HG02759 (cell line): ENCODE measurements around the gene SYTL3.
"Not testable (repeated sequence)": the region's sequence is repeated elsewhere in the genome, so short reads cannot be mapped to it uniquely, and the experiment has no call there.

ENCODE experiments used
- ATAC-seq: cut with Tn5 transposase; IDR thresholded peaks from one replicate; pipeline ENCODE4 v1.9.1; 2021; ENCODE audit warnings: mild to moderate bottlenecking, moderate library complexity; ENCODE audit not compliant: unreplicated experiment

SYTL3 gene

GRCh38 chr6:158638324-158638854, 11.5 kb upstream of the SYTL3 start:
- ATAC-seq, result no peak

GRCh38 chr6:158639056-158639455, 10.8 kb upstream of the SYTL3 start:
- ATAC-seq, result no peak

- ATAC-seq, result no peak
These were observed 9.3 kb upstream of the SYTL3 start for GRCh38 chr6:158640519-158640918.

GRCh38 chr6:158642097-158642601, 7.7 kb upstream of the SYTL3 start:
- ATAC-seq, result no peak

- no peak for ATAC-seq
These were observed 6.0 kb upstream of the SYTL3 start for GRCh38 chr6:158643836-158644230.

GRCh38 chr6:158644231-158645063, 5.4 kb upstream of the SYTL3 start, which contains the start of gene DYNLT1:
Gene DYNLT1, minus strand, starts transcription at chr6:158644743. Its CDS starts 35 bp downstream, at chr6:158644708.
- ATAC-seq, result peak; percentile 71

- ATAC-seq, result no peak
These were observed 4.5 kb upstream of the SYTL3 start for GRCh38 chr6:158645064-158646022.

- no peak for ATAC-seq
These were observed 3.6 kb upstream of the SYTL3 start for GRCh38 chr6:158646023-158646910.

- ATAC-seq, result no peak
These were observed 2.4 kb upstream of the SYTL3 start for GRCh38 chr6:158647501-158647900.

GRCh38 chr6:158648682-158649131, 1.1 kb upstream of the SYTL3 start:
- ATAC-seq, result peak; percentile 26

- ATAC-seq, result not testable (repeated sequence)
These were observed 2.3 kb downstream of the SYTL3 start for GRCh38 chr6:158651981-158652737.

GRCh38 chr6:158653577-158654354, 3.9 kb downstream of the SYTL3 start:
- peak; percentile 46 for ATAC-seq

GRCh38 chr6:158654498-158654897, 4.6 kb downstream of the SYTL3 start:
- no peak for ATAC-seq

GRCh38 chr6:158654960-158655489, 5.2 kb downstream of the SYTL3 start:
- ATAC-seq, result no peak

- no peak for ATAC-seq
These were observed 6.0 kb downstream of the SYTL3 start for GRCh38 chr6:158655569-158656450.

GRCh38 chr6:158656986-158657385, 7.1 kb downstream of the SYTL3 start:
- ATAC-seq, result not testable (repeated sequence)

- peak; percentile 62 for ATAC-seq
These were observed 10.5 kb downstream of the SYTL3 start for GRCh38 chr6:158660333-158660754.
